HG02571 (cell line): ENCODE measurements around the gene TBC1D3K.
"Not testable (repeated sequence)": the region's sequence is repeated elsewhere in the genome, so short reads cannot be mapped to it uniquely, and the experiment has no call there.

ENCODE experiments used
- ATAC-seq: cut with Tn5 transposase; IDR thresholded peaks from one replicate; pipeline ENCODE4 v1.9.1; 2021; ENCODE audit warnings: mild to moderate bottlenecking, moderate library complexity; ENCODE audit not compliant: unreplicated experiment

Gene TBC1D3K

GRCh38 chr17:37924115-37924514 lies at the start of gene TBC1D3K:
Gene TBC1D3K (plus strand): TSS chr17:37924415. CDS start chr17:37926000, 1,585 bp downstream.
- not testable (repeated sequence) for ATAC-seq

DNA sequence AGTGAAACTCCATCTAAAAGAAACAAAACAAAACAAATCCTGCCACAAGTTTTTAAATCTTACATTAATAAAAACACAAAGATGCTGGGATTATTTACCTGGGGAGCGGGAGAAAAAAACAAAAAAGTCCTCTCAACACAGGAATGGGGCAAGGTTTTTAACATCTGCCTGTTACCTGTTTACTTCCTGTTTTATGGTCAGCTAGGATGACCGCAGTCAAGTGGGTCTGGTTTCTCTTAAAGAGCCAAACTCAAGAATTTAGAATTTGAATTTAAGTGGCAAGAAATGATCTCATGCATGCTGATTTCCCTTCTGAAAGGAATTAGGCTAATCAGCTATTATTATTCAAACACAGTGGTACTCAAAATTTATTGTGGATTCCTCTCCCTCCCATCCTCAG lies 39.7 kb upstream of the TBC1D3K start:
- ATAC-seq, result no peak

- ATAC-seq, result no peak
These were observed 39.1 kb upstream of the TBC1D3K start for GRCh38 chr17:37885136-37885535.

DNA sequence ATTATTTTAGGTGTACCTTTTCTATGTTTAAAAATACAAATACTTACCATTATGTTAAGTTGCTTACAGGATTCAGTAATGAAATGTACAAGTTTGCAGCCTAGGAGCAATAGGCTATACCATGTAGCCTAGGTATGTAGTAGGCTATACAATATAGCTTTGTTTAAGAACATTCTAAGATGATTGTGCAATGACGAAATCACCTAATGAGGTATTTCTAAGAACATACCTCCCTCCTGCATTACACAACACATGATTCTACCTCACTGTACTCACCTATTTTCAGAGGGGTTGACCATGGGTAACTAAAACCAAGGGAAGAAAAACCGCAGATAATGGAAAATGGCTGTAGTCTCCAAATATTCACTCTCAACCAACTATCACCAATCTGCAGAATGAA lies 35.3 kb upstream of the TBC1D3K start:
- ATAC-seq, result no peak

- not testable (repeated sequence) for ATAC-seq
These were observed 27.3 kb upstream of the TBC1D3K start for GRCh38 chr17:37896961-37897360.
